Activated T-cell treated with anti-CD3 and anti-CD28 coated beads, Interleukin-2, amount 50 U/mL, for 4 hours (primary cell): ENCODE results near the gene EEF2K. TPM values are rescaled to one million over a fixed set of nuclear protein-coding genes. Genes with fewer than 3 reads are reported as not detected.

Source experiments
- ATAC-seq, 2 donors: fragments of 200-7000 bp; cut with Tn5 transposase; one replicate each; pipeline ENCODE4 v1.10.0; 2021
- DNase-seq: peaks from one replicate; pipeline ENCODE4 v3.0.0-alpha.2; 2020
- H3K27me3 Mint-ChIP-seq: one replicate; pipeline ENCODE4 v1.8.0; 2021; ENCODE audit warnings: low read depth, mixed read lengths
- H3K36me3 Mint-ChIP-seq: one replicate; pipeline ENCODE4 v1.8.0; 2022; ENCODE audit warnings: mixed read lengths; ENCODE audit not compliant: insufficient read depth
- H3K4me1 Mint-ChIP-seq: one replicate; pipeline ENCODE4 v1.8.0; 2021; ENCODE audit warnings: low read depth, mixed read lengths
- H3K4me3 Mint-ChIP-seq: one replicate; pipeline ENCODE4 v1.8.0; 2021; ENCODE audit warnings: mild to moderate bottlenecking, moderate library complexity, mixed read lengths
- H3K9me3 Mint-ChIP-seq: one replicate; pipeline ENCODE4 v1.8.0; 2021; ENCODE audit warnings: mixed read lengths
- total RNA-seq, 3 donors: library from RNA; stranded (reverse); gene quantifications; one replicate each; pipeline ENCODE4 v1.2.1, GENCODE V29; 2021

The EEF2K gene
- total RNA-seq, 3 donors from 2014 or later = 17.8 to 22.8 (median 19.1) TPM

GRCh38 chr16:22336581-22336980, 130.5 kb downstream of the EEF2K start:
- no peak overlapping the region for H3K4me3 Mint-ChIP-seq
- H3K27me3 Mint-ChIP-seq = no peaks in the 10 kb centered on the region

DNA sequence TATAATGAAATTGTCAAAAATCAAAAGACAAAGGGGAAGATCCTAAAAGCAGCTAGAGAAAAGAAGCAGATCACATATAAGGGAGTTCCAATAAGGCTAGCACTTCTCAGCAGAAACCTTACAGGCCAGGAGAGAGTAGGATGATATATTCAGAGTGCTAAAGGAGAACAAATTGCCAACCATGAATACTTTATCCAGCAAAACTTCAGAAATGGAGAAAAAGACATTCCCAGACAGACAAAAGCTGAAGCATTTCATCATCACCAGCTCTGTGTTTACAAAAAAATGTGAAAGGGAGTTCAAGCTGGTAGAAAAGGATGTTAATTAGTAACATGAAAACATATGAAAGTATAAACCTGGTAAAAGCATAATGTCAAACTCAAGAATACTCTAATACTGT, 131.0 kb downstream of the EEF2K start:
- Mint-ChIP-seq H3K36me3 (peaks cover 79% of the 10 kb centered on the region), H3K4me1 (peaks cover 18% of the 10 kb centered on the region), H3K27me3 (no peaks in the 10 kb centered on the region), H3K9me3 (peaks cover 28% of the 10 kb centered on the region), H3K4me3 (no peak overlapping the region)
- DNase-seq (no peak), ATAC-seq (no peak)

More at GRCh38 chr16:22336581-22336980, 130.5 kb downstream of the EEF2K start:
- Mint-ChIP-seq H3K4me1 (peaks cover 15% of the 10 kb centered on the region), H3K36me3 (peaks cover 79% of the 10 kb centered on the region), H3K9me3 (peaks cover 28% of the 10 kb centered on the region)
- ATAC-seq = no peak
- no peak for DNase-seq

- peaks cover 24% of the 10 kb centered on the region for H3K4me1 Mint-ChIP-seq
- no peaks in the 10 kb centered on the region for H3K27me3 Mint-ChIP-seq
- peak in 1 of 2 donors; percentile 34 for ATAC-seq
- peaks cover 82% of the 10 kb centered on the region for H3K36me3 Mint-ChIP-seq
- no peak overlapping the region for H3K4me3 Mint-ChIP-seq
- DNase-seq = no peak
- H3K9me3 Mint-ChIP-seq = peaks cover 30% of the 10 kb centered on the region
Observed at GRCh38 chr16:22337849-22338635, 132.0 kb downstream of the EEF2K start.

Other genes with a start within 250 kb of the EEF2K start
- not detected for gene PDZD9, start 205.2 kb upstream of the EEF2K start, total RNA-seq
- 1 to 10 TPM; 5.3 to 8.2 (median 7.0) TPM for gene MOSMO, start 198.2 kb upstream of the EEF2K start, total RNA-seq
- under 1 TPM in 2 of 3 donors, not detected in 1; 0.08 to 0.10 TPM for gene VWA3A, start 113.7 kb upstream of the EEF2K start, total RNA-seq
- not detected for gene SDR42E2, start 43.8 kb upstream of the EEF2K start, total RNA-seq
- gene POLR3E, start 91.1 kb downstream of the EEF2K start, total RNA-seq = 100 to 1,000 TPM; 111 to 124 (median 113) TPM
- gene CDR2, start 168.3 kb downstream of the EEF2K start, total RNA-seq = 10 to 100 TPM; 29.0 to 37.5 (median 35.1) TPM